Endodermal cell (in vitro differentiated cells): Measurements from ENCODE around the gene PELI2. TPM values are rescaled to one million over a fixed set of nuclear protein-coding genes. Genes with fewer than 3 reads are reported as not detected.

ENCODE experiments used
- DNase-seq: peaks from one replicate; pipeline ENCODE4 v3.0.0-alpha.2; 2017
- H3K27ac ChIP-seq: 2 replicates; pipeline ENCODE4 v1.5.1; 2013; ENCODE audit warnings: mild to moderate bottlenecking, low read depth, low read length, moderate library complexity
- H3K27me3 ChIP-seq: 2 replicates; pipeline ENCODE4 v1.6.1; 2013; ENCODE audit warnings: mild to moderate bottlenecking, low read length, moderate library complexity; ENCODE audit not compliant: insufficient read depth, control insufficient read depth, poor library complexity, severe bottlenecking
- H3K36me3 ChIP-seq: 2 replicates; pipeline ENCODE4 v1.7.0; 2013; ENCODE audit warnings: mild to moderate bottlenecking, low read length, moderate library complexity; ENCODE audit not compliant: control insufficient read depth, insufficient read depth
- H3K4me1 ChIP-seq: one replicate; pipeline ENCODE4 v1.7.0; 2013; ENCODE audit warnings: low read length; ENCODE audit not compliant: control insufficient read depth, insufficient read depth
- H3K4me3 ChIP-seq: 2 replicates; pipeline ENCODE4 v1.5.1; 2013; ENCODE audit warnings: mild to moderate bottlenecking, low read length, moderate library complexity
- H3K9ac ChIP-seq: 2 replicates; pipeline ENCODE4 v1.6.1; 2013; ENCODE audit warnings: mild to moderate bottlenecking, low read length, moderate library complexity; ENCODE audit not compliant: poor library complexity, severe bottlenecking; ENCODE audit errors: extremely low read depth
- H3K9me3 ChIP-seq: 2 replicates; pipeline ENCODE4 v1.6.1; 2013; ENCODE audit warnings: mild to moderate bottlenecking, low read length, moderate library complexity; ENCODE audit not compliant: control insufficient read depth
- H3K27ac Mint-ChIP-seq: 2 replicates; pipeline ENCODE4 v1.8.0; 2020; ENCODE audit warnings: mixed read lengths
- H3K27me3 Mint-ChIP-seq: 2 replicates; pipeline ENCODE4 v1.8.0; 2021; ENCODE audit warnings: mild to moderate bottlenecking, mixed read lengths; ENCODE audit not compliant: insufficient read depth
- H3K36me3 Mint-ChIP-seq: 2 replicates; pipeline ENCODE4 v1.8.0; 2020; ENCODE audit warnings: low read depth, mixed read lengths
- H3K4me1 Mint-ChIP-seq: 2 replicates; pipeline ENCODE4 v1.8.0; 2020; ENCODE audit warnings: mixed read lengths
- H3K4me3 Mint-ChIP-seq: 2 replicates; pipeline ENCODE4 v1.8.0; 2020; ENCODE audit warnings: mild to moderate bottlenecking, moderate library complexity, mixed read lengths
- H3K9me3 Mint-ChIP-seq: 2 replicates; pipeline ENCODE4 v1.8.0; 2020; ENCODE audit warnings: mild to moderate bottlenecking, mixed read lengths
- WGBS, 2 experiments: methylation state at CpG; one replicate each; pipeline versions ENCODE4 v1.1.5 to v1.1.7; 2013; ENCODE audit warnings: missing lambda C conversion rate in 2 of 2, mixed read lengths in 1 of 2; ENCODE audit not compliant: insufficient coverage in 1 of 2, insufficient read length in 1 of 2; 5-methylcytosine and 5-hydroxymethylcytosine counted together
- total RNA-seq, 2 donors: library from RNA; stranded (reverse); fragmentation: NEBNext Ultra II Directional in 1 of 2; extraction: Animal tissue kit (Norgen Biotek cat#: 25700) in 1 of 2; gene quantifications; 2 replicates in 1 of 2; 3 replicates in 1 of 2; pipeline ENCODE4 v1.2.1, GENCODE V29; 2021
- TF ChIP-seq, protein P1 (sequence below): fragments of 200-600 bp; sonication (generic); conservative IDR thresholded peaks from 2 replicates; pipeline ENCODE4 v1.5.0; 2021; ENCODE audit warnings: antibody characterized with exemption, mild to moderate bottlenecking

The PELI2 gene
- total RNA-seq, 2 donors from 2014 or later: 5.9 to 8.1 TPM

DNA sequence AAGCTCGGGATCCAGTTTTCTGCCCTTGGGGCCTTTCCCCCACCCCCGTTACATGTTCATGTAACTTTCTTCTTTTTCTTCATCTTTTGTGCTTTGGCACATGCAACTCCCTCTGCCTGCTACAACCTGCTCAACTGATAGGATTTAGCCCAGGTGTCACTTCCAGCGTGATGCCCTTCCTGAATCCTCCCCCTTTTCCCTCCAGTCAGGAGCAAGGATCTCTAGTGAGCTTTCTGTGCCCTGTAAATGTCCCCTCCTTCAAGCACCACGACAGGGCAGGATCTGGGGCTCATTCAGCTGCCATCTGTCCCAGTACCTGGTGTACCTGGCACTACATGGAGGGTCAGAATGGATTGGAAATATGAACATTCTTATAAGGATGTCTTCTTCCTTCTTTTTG, 15.3 kb downstream of the PELI2 start:
- Histone ChIP-seq H3K27me3 (no peaks in the 10 kb centered on the region), H3K9ac (no peak overlapping the region), H3K36me3 (no peaks in the 10 kb centered on the region), H3K9me3 (no peaks in the 10 kb centered on the region), H3K4me1 (no peaks in the 10 kb centered on the region), H3K27ac (no peak overlapping the region), H3K4me3 (no peak overlapping the region)
- Mint-ChIP-seq H3K27ac (no peak overlapping the region), H3K27me3 (peaks cover 2% of the 10 kb centered on the region), H3K9me3 (no peaks in the 10 kb centered on the region), H3K4me3 (no peak overlapping the region), H3K36me3 (no peaks in the 10 kb centered on the region), H3K4me1 (peaks cover 15% of the 10 kb centered on the region)
- TF ChIP-seq, protein P1, sequence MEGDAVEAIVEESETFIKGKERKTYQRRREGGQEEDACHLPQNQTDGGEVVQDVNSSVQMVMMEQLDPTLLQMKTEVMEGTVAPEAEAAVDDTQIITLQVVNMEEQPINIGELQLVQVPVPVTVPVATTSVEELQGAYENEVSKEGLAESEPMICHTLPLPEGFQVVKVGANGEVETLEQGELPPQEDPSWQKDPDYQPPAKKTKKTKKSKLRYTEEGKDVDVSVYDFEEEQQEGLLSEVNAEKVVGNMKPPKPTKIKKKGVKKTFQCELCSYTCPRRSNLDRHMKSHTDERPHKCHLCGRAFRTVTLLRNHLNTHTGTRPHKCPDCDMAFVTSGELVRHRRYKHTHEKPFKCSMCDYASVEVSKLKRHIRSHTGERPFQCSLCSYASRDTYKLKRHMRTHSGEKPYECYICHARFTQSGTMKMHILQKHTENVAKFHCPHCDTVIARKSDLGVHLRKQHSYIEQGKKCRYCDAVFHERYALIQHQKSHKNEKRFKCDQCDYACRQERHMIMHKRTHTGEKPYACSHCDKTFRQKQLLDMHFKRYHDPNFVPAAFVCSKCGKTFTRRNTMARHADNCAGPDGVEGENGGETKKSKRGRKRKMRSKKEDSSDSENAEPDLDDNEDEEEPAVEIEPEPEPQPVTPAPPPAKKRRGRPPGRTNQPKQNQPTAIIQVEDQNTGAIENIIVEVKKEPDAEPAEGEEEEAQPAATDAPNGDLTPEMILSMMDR: no peak
- DNase-seq: peak; percentile 64
- 54 to 83% methylated on average over 2 to 4 of the region's 4 CpGs for WGBS, 2 experiments

DNA sequence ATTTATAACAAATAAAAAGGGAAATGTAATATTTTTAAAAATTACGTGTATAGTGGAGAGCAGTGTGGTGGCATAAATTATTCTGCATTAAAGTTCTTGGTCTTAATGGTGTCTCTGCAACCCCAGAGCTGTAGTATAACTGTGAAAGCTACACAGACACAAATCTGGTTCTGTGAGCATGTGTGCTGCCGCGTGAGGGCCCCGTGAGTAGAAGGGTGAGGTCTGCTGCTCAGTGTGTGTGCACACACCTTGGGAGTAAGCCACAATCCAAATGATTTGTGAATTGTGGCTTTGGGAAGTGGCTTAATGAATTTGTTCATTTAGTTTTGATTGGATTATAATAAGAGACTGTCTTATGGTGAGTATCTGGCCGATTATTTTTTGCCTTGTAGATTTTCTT, 16.8 kb downstream of the PELI2 start:
- Histone ChIP-seq H3K36me3 (no peaks in the 10 kb centered on the region), H3K27ac (no peak overlapping the region), H3K4me1 (no peaks in the 10 kb centered on the region), H3K9ac (no peak overlapping the region), H3K4me3 (no peak overlapping the region), H3K9me3 (no peaks in the 10 kb centered on the region), H3K27me3 (no peaks in the 10 kb centered on the region)
- Mint-ChIP-seq H3K27ac (no peak overlapping the region), H3K4me3 (no peak overlapping the region), H3K9me3 (no peaks in the 10 kb centered on the region), H3K4me1 (peaks cover 7% of the 10 kb centered on the region), H3K36me3 (no peaks in the 10 kb centered on the region), H3K27me3 (peaks cover 2% of the 10 kb centered on the region)
- DNase-seq: no peak
- 72 to 73% methylated on average over 5 of the region's 5 CpGs for WGBS, 2 experiments
- TF ChIP-seq, protein P1: no peak

DNA sequence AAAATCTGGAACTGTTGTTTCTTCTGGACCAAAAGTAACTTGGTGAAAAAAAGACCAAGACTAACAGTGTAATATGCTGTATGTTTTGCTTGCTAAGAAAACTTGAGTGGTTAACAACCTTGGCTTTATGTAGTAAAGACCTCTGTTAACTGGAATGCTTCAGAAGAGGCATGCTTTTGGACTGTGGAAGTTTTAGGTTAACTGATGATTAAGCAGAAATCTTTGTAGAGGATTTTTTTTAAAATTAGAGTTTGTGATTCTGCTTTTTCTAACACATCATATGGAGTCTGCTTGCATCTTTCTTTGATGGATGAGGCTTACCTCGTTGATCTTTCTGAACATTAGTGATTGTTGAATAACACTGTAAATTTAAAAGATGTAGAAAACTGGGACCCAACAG, 17.5 kb downstream of the PELI2 start:
- no peaks in the 10 kb centered on the region for H3K9me3 ChIP-seq
- H3K36me3 Mint-ChIP-seq: no peaks in the 10 kb centered on the region
- H3K27me3 Mint-ChIP-seq: peaks cover 2% of the 10 kb centered on the region
- H3K4me1 ChIP-seq: no peaks in the 10 kb centered on the region
- no peak overlapping the region for H3K27ac ChIP-seq
- no peaks in the 10 kb centered on the region for H3K27me3 ChIP-seq
- H3K27ac Mint-ChIP-seq: no peak overlapping the region
- no peak overlapping the region for H3K9ac ChIP-seq
- WGBS, 2 experiments: 100% methylated on average over 1 of the region's 1 CpG; no CpG with 5 or more reads in 1 of the 2 experiments
- no peak overlapping the region for H3K4me3 ChIP-seq
- TF ChIP-seq, protein P1: no peak
- H3K36me3 ChIP-seq: no peaks in the 10 kb centered on the region
- no peak for DNase-seq
- H3K4me1 Mint-ChIP-seq: peaks cover 6% of the 10 kb centered on the region
- H3K9me3 Mint-ChIP-seq: no peaks in the 10 kb centered on the region
- no peak overlapping the region for H3K4me3 Mint-ChIP-seq
